ENCODE results near the gene DUS1L. TPM values are rescaled to one million over a fixed set of nuclear protein-coding genes. Genes with fewer than 3 reads are reported as not detected.

The DUS1L gene
- polyA plus RNA-seq, 1 donor (not counting 4 experiments of a cell fraction or from before 2014, with no cell fraction given) = 49.1 TPM

DNA sequence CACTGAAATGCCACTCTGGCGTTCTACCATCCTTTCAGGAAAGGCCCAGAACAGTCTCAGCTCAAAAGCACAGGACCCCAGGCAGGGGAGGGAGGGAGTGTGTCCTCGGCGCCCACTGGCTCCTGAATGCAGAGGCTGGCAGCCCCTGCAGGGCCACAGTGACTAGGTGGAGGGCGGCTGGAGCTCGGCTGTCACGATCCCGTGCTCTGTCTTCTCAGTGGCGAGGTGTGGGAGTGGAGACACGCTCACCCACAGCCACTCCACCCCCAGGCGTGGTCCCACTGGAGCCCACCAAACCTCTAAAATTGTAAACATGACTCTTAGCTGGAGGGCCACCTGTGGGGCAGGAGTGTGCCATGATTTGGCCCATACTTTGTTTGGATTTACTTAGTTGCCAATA lies 48.8 kb upstream of the DUS1L start:
- no peak overlapping the region for H2AFZ ChIP-seq (ENCODE audit: control insufficient read depth, low read length)
- FAIRE-seq = no peak
- dilution Hi-C loops (cut with MboI; ENCODE audit: extremely low pct_ligation_motif_present, low sequenced_read_pairs) = no loop called here

GRCh38 chr17:82113941-82114340 lies 48.3 kb upstream of the DUS1L start:
- Histone ChIP-seq H4K20me1 (ENCODE audit: control insufficient read depth, extremely low read depth, insufficient read depth, low read length) (no peaks in the 10 kb centered on the region), H3K4me3 (ENCODE audit: control insufficient read depth in 2 of 3, extremely low read depth in 1 of 3, insufficient read depth in 2 of 3, low read depth in 1 of 3, low read length in 3 of 3) (no peak overlapping the region), H3K9me3 (ENCODE audit: control insufficient read depth, low read depth, low read length) (no peaks in the 10 kb centered on the region), H3K9ac (ENCODE audit: control insufficient read depth, extremely low read depth, insufficient read depth, low read length) (no peak overlapping the region), H3K4me2 (ENCODE audit: control insufficient read depth, extremely low read depth, insufficient read depth, low read depth, low read length) (no peak overlapping the region), H3K36me3 (ENCODE audit: control insufficient read depth in 2 of 2, extremely low read depth in 1 of 2, insufficient read depth in 2 of 2, low read length in 2 of 2) (peaks cover 6 to 12% of the 10 kb centered on the region in 2 experiments), H3K27me3 (ENCODE audit: control insufficient read depth, extremely low read depth, insufficient read depth, low read length) (no peaks in the 10 kb centered on the region), H3K79me2 (ENCODE audit: control insufficient read depth, insufficient read depth, low read length) (no peaks in the 10 kb centered on the region), H3K9me1 (ENCODE audit: control insufficient read depth, extremely low read depth, insufficient read depth, low read length) (no peaks in the 10 kb centered on the region), H3K4me1 (ENCODE audit: control insufficient read depth, extremely low read depth, insufficient read depth, low read length) (peaks cover 4% of the 10 kb centered on the region), H2AFZ (ENCODE audit: control insufficient read depth, low read length) (no peak overlapping the region), H3K27ac (ENCODE audit: control insufficient read depth, insufficient read depth, low read length) (no peak overlapping the region)
- DNase-seq (ENCODE audit: low read depth, low spot score) (no peak), FAIRE-seq (no peak)
- dilution Hi-C loops (cut with MboI; ENCODE audit: extremely low pct_ligation_motif_present, low sequenced_read_pairs) = no loop called here
- TF ChIP-seq EZH2 (IDR thresholded peaks at IDR 0.05; ENCODE audit: low read length) (no peak), CTCF (optimal IDR thresholded peaks at IDR 0.05 in 1 of 3, IDR thresholded peaks at IDR 0.05 in 1 of 3, conservative IDR thresholded peaks at IDR 0.05 in 1 of 3; ENCODE audit: extremely low read depth in 1 of 3, insufficient read depth in 2 of 3, low read length in 3 of 3) (no peak)

More for the DNA sequence above, 48.8 kb upstream of the DUS1L start:
- TF ChIP-seq EZH2 (IDR thresholded peaks at IDR 0.05; ENCODE audit: low read length) (no peak), CTCF (optimal IDR thresholded peaks at IDR 0.05 in 1 of 3, IDR thresholded peaks at IDR 0.05 in 1 of 3, conservative IDR thresholded peaks at IDR 0.05 in 1 of 3; ENCODE audit: extremely low read depth in 1 of 3, insufficient read depth in 2 of 3, low read length in 3 of 3) (no peak)
- H3K27ac ChIP-seq (ENCODE audit: control insufficient read depth, insufficient read depth, low read length) = no peak overlapping the region
- no peaks in the 10 kb centered on the region for H3K9me3 ChIP-seq (ENCODE audit: control insufficient read depth, low read depth, low read length)
- H3K9ac ChIP-seq (ENCODE audit: control insufficient read depth, extremely low read depth, insufficient read depth, low read length) = no peak overlapping the region
- no peaks in the 10 kb centered on the region for H3K79me2 ChIP-seq (ENCODE audit: control insufficient read depth, insufficient read depth, low read length)
- no peak overlapping the region for H3K4me2 ChIP-seq (ENCODE audit: control insufficient read depth, extremely low read depth, insufficient read depth, low read depth, low read length)
- H3K4me3 ChIP-seq (ENCODE audit: control insufficient read depth in 2 of 3, extremely low read depth in 1 of 3, insufficient read depth in 2 of 3, low read depth in 1 of 3, low read length in 3 of 3) = no peak overlapping the region
- H3K4me1 ChIP-seq (ENCODE audit: control insufficient read depth, extremely low read depth, insufficient read depth, low read length) = peaks cover 4% of the 10 kb centered on the region
- H4K20me1 ChIP-seq (ENCODE audit: control insufficient read depth, extremely low read depth, insufficient read depth, low read length) = no peaks in the 10 kb centered on the region
- H3K27me3 ChIP-seq (ENCODE audit: control insufficient read depth, extremely low read depth, insufficient read depth, low read length) = no peaks in the 10 kb centered on the region
- no peak for DNase-seq (ENCODE audit: low read depth, low spot score)
- H3K36me3 ChIP-seq (ENCODE audit: control insufficient read depth in 2 of 2, extremely low read depth in 1 of 2, insufficient read depth in 2 of 2, low read length in 2 of 2) = peaks cover 6 to 12% of the 10 kb centered on the region in 2 experiments
- H3K9me1 ChIP-seq (ENCODE audit: control insufficient read depth, extremely low read depth, insufficient read depth, low read length) = no peaks in the 10 kb centered on the region

Data from keratinocyte (primary cell).